ENCODE data around the gene CSRP2.

The CSRP2 gene
- 0 to 0.04 (median 0) reads per million in 3 experiments for total RNA-seq

DNA sequence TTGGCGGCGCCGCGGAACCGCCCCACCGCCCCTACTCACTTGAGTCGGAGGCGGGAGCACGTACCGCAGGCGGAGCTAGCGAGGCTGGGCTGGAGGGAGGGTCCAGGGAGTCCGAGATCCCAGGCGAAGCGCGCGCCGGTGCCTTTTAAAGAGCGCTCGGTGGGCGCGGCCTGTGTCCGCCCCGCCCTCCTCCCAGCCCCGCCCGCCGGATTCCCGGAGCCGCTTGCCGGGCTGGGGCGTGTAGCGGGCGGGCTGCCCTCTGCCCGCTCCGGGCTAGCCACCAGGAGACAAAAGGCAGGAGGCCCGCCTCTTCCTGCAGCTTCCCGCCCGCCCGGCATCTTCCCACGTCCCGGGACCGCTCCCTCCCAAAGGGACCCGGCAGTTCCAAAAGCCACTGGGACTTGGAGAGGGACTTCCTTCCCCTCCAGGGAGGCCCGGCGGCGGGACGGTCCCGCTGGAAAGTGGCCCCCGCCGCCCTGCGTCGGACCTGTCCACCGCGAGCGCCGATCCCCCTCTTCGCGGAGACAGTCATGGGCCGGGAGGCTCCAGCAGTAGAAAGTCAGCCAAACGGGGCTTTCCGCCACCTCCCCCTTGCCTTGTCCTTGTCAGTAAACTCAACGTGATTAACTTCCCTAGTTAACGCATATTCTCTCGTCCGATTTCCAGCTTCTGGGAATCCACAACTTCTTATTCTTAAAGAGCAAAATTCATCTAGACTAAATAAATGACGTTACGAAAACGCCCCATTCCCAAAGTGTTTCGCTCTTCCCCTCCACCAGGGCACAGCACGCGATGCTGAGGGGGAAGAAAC is at the start of gene CSRP2:
TSS of gene CSRP2 (minus strand) at position 121 of the 811 bp plus-strand sequence. CDS start 12,759 bp downstream, outside the sequence.
- peak; percentile 28 for DNase-seq

DNA sequence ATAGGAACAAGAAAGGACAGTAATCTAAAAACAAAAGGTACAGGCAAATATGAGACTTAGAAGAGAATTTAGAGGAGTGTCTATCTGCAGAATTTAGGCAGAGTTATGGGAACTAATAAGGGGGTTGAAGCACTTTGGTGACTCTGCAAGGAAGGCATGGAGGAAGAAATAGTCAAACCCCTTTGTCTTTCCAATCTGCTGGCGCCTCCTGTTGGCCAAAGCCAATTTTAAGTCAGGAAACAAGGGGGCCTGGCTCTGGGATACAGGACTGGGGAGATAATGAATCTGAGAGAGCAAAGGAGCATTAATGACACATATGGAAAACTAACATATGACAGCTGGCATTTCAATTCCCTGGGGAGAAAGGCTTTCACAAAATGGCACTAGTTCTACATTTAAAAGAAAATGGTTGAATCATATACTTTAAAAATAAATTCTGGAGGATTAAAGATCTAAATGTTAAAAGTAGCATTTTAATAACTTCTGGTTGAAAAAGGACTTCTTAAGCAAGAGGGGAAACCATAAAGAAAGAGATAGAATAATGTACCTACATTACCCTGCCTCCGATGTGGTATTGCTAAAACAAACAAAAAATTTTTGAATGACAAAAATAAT is 48.5 kb upstream of the CSRP2 start:
- DNase-seq: no peak

DNA sequence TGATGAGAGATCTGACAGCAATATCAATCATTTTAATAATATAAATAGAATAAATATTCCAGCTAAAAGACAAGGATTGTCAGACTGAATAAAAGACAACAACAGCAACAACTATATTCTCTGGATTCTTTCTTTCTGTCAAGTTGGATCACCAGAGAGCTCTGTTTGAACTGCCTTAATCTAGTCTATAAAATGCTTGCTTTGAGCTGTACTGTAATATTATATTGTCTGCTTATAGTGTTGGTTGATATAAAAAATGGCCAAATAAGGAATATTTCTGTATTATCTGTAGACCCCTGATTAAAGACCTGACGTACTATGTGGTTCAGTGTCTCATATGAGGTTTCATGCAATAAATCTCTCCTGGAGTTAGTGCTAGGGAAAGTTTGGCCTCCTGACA is 46.3 kb upstream of the CSRP2 start:
- DNase-seq: no peak

DNA sequence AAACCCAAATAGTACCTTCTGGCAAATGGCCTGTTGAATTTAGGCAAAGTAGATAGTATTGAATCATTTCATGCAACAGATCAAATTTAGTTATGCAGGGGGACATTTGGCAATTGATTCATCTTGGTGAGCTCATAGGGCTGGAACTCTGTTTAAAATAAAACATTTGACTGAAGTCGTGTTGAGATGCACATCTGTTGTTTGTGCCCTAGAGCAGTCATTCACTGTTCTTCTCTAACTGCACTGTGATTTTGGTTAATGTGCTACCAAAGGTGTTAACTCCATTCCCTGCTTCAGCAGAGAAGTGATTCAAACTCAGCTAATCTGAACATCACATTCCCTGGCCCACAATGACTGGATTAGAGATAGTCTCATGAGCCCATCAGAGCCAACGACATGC is 44.0 kb upstream of the CSRP2 start:
- no peak for DNase-seq

DNA sequence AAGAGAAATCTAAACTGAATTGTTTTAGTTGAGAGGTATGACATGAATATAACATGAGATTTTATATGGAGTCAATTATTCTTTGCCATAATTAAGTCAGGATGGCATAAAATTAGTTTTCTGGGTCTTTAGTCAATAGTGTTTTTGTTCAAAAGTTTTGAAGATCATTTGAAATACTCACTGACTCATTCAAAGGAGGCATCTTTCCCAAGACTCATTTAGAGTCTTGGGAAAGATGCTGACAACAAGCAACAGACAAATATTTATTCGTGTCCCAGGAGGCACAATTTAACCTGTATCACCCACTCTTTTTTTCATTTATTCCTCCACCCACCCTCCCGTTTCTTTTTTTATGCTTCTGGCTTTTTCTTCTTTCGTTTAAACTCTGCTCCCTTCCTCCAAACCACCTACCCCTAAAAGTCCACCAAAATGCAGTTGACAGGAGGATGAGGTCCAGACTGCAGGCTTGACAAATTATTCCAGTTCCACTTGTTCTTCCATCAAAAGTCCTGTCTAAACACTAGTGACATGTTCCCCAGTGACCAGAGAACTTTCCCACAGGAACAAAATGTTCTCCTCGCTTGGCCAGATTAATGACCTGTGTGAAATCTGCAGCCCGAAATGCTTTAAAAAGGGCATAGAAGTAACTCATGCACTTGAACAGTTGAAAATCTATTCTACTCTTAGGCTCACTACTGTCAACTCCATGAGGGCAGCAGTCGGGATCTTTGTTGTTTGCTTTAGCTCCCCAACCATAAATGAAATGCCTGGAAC is 43.3 kb upstream of the CSRP2 start:
- DNase-seq: no peak

DNA sequence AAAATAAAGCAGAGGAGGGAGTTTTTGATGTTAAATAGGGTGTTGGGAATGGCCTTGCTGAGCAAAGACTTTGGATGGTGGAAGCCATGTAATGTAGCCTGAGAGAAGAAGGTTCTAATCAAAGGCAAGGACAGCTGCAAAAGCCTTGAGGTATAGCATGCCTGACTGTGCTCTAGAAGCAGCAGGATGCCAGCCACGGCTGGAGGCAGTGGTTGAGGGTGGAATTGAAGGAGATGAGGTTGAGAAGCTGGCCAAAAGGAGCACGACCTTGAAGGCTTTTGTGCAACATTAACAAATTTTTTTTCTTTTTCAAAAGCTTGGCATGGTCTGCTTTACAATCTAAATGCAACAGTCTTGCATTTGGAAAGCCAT is 42.3 kb upstream of the CSRP2 start:
- DNase-seq: no peak

DNA sequence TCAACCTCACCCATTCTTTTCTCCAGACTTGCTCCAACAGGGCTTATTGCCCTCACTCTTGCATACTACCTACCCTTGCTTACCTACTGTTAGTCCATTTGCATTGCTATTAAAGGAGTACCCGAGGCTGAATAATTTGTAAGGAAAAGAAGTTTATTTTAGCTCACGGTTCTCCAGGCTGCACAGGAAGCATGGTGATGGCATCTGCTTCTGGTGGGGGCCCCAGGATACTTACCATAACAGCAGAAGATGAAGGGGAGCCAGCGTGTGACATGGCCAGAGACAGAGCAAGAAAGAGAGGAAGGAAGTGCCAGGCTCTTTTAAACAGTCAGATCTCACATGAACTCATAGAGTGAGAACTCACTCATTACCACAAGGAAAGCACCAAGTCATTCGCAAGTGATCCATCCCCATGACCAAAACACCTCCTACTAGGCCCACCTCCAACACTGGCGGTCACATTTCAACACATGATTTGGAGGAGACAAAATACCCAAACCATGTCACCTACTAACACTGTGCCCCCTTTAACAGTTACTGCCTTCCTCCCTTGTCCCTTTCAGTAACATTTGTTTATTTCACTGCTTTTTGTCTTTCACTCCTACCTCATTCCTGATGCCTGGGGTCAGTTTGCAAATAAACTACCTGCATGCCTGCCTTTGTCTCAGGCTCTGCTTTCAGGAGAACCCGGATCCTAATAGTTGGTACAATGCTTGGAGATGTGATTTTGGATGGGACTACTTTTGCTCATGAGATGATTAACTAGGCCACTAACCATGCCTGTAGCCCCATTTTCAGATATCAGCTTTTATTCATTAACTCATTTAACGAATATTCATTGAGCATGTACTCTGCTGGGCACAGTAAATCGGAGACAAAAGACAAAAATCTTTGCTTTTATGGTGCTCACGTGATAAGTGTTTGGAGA is 41.6 kb upstream of the CSRP2 start:
- no peak for DNase-seq

DNA sequence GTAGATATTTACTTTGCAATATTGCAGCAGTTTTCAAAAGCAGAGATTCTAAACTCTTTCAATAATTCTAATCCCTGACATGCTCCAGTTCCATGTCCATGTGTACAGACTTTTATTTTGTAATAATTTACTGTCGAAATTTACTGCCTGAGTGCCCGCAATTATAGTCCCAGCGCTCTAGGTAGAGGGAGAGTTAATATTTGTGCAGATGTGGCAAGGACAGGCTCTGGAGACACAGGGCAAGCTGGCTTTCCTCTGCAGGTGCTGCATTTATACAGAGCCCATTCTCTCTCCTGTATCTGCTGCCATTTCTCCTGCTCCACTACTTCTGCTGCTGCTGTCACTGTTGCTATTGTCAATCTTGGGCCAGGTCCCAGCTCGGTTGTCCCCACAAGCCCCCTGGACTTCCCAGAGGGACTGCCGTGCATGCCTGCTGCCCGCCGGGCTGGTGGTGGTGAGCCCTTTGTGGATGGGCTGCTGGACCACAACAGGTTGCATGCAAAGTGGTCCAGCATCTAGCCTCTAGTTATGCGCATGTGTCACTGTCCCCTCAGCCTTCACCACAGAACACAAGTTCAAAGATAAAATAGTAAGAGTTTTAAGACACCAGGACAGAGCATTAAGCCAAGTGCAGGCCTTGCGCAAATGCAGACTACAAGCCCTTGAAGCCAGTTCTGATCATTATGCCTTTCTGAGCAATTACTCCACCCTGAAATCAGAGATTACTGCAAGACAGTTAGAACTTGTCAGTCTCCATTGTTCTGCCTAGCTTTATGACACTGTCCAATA is 40.8 kb upstream of the CSRP2 start:
- no peak for DNase-seq

DNA sequence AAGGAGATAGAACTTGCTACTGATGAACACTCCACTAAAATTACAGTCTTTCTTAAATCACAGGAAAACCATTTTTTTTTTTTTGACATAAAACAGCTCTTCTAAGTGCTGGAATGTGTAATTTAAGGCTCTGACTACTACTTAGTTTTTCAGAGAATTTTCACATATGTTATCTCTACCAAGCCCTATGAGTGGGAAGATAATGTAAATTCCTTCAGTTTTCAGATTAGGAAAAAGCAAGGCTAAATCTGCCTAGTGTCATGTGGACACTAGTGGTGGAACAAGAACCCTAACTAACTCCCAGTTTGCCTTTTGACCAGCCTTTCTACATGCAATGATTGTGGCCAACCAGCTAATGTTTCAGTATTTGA is 37.3 kb upstream of the CSRP2 start:
- no peak for DNase-seq

DNA sequence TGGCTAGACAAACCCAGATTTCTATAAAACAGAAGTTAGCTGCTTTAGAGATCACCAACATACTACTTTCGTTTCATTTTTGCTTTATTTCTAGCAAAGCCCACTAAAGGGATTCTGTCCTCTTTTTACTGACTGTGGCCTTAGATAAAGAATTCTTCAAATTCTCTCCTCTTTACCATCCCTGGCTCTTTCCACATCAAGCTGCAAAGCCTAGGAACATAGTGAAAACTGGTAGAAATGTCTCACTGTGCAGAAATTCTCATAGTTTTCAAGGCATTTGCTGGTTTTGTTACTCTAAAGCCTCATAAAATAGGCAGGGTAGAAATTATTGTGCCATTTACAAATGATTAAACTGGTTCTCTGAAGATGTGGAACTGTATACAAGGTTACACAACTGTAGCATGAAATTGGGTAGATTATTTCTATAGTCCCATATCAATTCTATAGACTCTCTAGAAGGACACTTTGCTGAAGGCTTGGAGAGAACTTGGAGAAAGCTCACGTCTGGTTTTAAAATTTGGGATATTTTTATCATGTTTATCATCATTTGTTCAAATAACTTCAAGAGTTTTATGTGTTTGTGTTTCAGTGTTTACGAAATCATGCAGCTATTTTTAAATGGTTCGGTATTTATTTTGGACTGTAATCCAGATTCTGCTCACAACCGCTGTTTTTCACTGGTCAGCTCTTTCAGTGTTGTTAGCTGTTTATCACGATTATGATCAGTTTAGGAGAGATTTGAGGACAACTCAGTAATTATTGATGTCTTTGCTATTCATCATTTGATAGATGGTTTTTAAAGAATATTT is 36.7 kb upstream of the CSRP2 start:
- DNase-seq: no peak

DNA sequence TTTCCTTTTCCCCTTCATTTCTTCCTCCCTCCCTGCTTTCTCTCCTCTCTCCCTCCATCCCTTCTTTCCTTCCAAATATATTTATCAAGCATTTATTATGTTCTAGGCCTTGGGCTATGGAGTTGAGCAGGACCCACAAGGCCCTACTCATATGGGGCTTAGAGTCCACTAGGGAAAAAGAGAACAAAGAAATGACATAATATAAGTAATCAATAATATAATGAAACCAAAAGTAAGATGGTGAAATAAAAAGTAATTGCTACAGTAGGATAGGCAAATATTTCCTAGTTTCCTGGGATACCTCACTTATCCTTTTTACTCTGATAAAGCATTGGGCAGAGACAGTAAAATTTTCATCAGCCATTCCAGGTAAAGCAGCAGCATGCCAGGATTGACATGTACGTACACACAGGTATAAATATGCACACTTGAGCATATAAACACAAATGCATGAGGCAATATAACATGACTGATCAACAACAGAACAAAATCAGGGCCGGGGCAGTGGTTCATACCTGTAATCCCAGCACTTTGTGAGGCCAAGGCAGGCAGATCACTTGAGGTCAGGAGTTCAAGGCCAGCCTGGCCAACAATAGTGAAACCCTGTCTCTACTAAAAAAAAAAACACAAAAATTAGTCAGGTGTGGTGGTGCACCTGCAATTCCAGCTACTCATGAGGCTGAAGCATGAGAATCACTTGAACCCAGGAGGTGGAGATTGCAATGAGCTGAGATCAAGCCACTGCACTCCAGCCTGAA is 35.5 kb upstream of the CSRP2 start:
- DNase-seq: no peak

DNA sequence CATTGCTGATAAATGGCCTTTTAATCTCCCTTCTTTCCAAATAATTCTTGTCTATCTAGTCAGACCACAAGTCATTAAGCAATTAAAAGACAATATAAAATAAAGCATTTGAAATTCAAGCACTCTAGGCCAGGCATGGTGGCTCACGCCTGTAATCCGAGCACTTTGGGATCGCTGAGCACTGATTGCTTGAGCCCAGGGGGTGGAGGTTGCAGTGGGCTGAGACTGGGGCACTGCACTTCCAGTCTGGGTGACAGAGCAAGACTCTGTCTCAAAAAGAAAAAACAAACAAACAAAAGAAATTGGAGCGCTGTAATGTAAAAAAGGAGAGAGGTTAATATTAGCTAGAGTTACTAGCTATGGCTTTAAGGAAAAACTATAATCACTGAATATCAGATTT is 30.5 kb upstream of the CSRP2 start:
- DNase-seq: no peak

DNA sequence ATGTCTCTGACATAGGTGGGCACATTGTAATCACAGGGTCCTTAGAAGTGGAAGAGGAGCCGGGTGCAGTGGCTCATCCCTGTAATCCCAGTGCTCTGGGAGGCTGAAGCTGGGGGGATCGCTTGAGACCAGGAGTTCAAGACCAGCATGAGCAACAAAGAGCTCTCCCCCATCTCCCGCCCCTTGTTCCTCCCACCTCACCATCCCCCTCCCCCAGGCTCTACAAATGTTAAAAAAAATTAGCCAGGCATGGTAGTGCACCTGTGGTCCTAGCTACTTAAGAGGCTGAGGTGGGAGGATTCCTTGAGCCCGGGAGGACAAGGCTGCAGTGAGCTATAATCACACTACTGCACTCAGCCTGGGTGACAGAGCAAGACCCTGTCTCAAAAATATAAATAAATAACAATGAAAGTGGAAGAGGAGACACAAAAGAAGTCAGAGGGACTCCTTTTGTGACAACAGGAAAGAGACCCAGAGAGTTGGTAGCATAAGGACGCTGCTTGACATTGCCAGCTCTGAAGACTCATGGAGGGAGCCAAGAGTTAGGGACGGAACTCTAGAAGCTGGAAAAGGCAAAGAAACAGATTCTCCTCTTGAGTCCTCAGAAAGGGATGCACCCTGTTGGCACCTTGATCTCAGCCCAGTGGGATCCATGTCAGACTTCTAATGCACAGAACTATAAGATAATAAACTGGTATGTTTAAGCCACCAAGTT is 29.6 kb upstream of the CSRP2 start:
- DNase-seq: no peak

DNA sequence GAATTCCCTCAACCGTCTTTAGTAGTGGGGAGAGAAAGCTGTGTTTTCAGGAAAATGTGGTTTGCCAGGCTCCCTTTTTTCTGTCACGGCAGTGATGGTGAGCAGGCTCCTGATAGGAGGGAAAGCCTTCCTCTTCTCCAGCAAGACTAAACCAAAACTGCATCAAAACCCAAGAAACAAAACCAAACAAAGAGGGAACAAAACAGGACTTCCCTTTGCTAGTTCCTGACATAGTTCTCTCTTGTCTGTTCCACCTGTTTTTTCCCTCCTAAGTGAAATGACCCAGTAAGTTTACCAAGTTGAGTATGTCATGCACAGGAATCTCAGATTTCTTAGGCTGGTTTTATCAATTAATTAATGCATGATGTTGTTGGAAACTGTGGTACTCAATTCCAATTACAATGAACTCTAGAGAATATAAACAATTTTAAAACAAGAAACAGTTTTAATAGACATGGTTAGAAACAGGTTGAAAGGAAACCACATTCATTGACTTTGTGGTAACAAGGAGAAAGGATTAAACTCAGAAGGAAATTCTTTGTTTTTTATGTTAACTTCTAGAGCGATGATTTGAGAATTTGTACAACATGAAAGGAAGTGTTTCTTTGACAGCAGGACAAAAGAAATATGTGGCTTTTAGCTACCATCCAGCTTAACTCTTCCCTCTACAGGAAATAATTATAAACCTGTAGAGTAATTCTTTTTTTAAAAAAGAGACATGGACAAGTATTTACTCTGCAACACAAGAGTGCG is 23.0 kb upstream of the CSRP2 start:
- DNase-seq: no peak

DNA sequence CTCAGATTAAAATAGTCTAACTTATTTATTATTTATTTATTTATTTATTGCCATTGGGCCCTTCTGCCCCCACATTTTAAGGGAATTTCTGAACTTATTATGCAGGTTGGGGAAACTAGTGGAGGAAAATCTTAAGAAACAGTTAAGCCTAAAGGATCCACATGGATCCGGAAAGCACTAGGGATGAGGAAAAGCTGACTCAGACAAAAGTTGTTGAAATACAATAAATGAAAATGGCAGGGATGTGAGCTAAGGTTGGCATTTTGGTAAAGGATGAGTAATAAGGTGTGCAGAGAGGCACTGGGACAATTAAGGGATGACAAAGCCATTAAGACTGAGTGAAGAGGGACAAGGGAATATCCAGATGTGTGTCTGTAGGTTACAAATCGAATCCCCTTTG is 20.7 kb upstream of the CSRP2 start:
- no peak for DNase-seq

DNA sequence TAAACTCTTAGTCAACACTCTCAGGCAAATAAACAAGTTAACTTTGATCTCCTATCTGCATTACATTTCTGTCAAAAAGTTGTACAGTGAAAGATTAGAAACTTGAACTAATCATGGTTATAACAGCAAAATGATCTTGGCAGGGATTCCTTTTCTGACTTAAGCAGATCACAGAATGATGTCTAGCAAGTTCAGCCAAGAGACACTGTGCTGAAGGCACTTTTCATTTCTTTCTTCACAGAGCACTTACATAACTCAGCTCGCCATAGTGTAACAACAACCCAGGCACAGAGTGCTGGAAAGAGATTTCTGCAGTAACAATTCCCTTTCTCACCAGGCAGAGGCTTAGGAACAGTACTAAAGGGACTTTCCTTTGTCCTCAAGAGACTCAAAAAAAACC is 19.6 kb upstream of the CSRP2 start:
- no peak for DNase-seq

DNA sequence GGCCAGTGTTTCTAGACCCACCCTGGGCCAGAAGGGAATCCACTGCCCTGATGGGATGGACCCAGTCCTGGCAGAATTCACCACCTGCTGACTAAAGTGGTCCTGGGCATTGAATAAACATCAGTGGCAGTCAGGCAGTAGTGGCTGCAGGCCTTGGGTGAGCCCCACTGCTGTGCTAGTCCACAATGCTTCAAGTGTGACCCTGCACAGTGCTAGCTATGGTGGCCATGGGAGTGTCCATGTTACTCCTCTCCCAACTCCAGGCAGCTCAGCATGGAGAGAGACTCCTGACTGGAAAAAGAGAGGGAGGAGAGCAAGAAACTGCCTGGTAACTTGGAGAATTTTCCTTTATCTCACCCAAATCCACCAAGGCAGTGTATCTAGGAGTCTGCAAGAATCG is 17.5 kb upstream of the CSRP2 start:
- no peak for DNase-seq

DNA sequence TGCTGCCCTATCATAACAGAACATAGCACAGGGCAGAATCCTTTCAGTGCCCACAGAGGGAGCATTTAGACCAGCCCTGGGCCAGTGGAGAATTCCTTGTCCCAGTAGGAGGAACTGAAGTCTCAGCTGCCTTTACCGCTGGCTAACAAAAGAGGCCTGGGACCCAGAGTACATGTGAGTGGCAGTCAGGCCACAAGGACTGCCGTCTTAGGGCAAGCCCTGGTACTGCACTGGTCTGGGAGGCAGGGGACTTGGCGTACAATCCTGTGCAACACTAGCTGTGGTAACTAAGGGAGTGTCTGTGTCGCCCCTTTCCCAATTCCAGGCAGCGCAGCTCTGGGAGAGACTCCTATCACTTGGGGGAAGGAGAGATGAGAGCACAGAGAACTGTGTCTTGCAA is 17.0 kb upstream of the CSRP2 start:
- DNase-seq: no peak

DNA sequence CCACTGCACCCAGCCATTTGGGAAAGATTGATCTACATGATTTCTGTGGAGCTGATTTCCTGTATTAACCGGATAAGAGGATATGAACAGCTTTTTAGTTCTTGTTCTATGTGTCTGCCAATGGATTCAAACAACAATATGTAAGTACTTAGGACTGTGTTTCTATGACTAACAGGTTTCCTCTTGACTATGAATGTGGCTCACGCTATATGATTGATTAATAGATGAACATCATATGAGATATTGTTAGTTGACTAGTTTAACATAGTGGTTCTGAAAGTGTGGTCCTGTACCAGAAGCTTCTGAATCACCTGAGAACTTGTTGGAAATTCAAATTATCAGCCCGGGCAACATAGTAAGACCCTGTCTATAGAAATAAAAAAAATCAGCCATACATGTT is 12.8 kb upstream of the CSRP2 start:
- DNase-seq: no peak

All from central memory CD4-positive, alpha-beta T cell (primary cell).